Forelimb muscle (tissue), 1 donor: ENCODE measurements around the gene AKAP6. TPM values are rescaled to one million over a fixed set of nuclear protein-coding genes. Genes with fewer than 3 reads are reported as not detected.

Source experiments
- DNase-seq: peaks from one replicate; pipeline ENCODE4 v3.0.0-alpha.2; 2013; ENCODE audit warnings: low read depth
- polyA plus RNA-seq: library from polyadenylated mRNA; unstranded; fragments of 120-200 nt; gene quantifications from one replicate; pipeline ENCODE4 v1.2.1, GENCODE V29; 2013; ENCODE audit not compliant: insufficient read length

Gene AKAP6
- polyA plus RNA-seq, 1 donor = 64.6 TPM

DNA sequence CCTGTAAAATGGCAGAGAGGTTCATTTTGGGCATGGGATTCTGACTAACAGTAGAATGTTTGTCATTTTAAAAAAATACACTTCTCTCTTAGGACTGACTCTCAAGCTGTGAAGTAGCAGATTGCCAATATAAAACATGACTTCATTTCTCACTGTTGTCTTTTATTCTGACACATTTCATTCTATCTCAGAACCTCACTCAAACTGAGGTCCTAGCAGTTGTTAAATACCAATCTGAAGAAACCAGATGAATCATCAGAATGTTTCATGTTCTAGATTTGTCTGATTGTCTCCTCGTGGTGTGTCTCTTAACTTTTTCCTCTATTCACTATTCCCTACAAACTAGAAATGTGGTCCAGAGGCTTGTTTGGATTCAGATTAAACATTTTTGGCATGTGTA lies 333.1 kb downstream of the AKAP6 start:
- DNase-seq = no peak

DNA sequence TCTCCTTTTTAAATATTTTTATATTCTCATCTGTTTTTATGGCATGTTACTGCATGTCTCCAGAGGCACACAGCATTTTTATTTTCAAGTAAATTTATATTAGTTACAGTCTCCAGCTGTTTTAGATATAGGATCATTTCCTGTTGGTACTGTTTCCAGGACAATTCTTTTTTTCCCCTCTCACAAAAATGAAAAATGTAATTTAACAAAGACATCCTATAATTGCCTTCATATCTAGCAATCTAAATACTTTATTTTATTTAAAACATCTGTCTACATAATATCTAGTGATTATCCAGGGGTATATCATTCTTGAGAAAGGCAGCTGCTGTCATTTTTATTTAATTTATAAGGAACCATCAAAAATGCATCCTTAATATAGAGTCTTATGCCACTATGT lies 337.2 kb downstream of the AKAP6 start:
- DNase-seq = peak; percentile 74

GRCh38 chr14:32667287-32667686 lies 338.2 kb downstream of the AKAP6 start:
- no peak for DNase-seq

DNA sequence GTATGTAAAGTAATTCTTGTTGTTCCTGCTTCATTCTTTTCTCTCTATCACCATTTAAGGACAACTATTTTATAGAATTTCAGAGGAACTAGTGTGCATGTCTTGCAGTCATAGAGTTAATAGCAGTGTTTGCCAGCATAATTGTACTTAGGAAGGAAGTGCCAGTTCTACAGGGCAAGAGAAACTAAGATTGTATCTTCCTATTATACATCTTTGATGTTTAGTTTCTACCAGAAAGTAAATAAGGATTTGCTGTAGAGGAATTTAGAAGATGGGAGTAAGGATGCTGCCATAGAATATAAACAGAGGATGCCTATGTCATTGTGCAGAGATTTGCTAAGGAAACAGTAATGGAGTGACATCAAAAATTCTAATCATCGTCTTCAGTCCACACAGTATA lies 338.7 kb downstream of the AKAP6 start:
- no peak for DNase-seq

- no peak for DNase-seq
Observed at GRCh38 chr14:32669391-32669790, 340.3 kb downstream of the AKAP6 start.

DNA sequence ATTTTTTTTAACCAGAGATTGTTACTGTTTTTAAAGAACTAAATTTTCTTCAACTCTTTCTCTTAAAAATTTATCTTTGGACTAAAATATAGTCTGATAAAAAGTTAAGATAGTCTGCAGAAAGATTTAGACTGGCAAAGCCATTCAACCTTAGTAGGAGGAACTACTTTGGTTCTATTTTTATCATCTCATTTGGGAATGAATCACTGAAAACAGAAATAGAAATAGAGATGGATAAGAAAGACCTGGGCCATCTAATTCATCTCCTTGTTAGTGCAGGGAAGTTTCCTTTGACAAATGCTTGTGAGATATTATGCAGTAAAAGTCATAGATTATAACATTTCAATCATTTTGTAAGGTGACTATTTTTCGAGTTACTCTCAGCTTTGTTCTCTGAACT lies 346.3 kb downstream of the AKAP6 start:
- DNase-seq = no peak

DNA sequence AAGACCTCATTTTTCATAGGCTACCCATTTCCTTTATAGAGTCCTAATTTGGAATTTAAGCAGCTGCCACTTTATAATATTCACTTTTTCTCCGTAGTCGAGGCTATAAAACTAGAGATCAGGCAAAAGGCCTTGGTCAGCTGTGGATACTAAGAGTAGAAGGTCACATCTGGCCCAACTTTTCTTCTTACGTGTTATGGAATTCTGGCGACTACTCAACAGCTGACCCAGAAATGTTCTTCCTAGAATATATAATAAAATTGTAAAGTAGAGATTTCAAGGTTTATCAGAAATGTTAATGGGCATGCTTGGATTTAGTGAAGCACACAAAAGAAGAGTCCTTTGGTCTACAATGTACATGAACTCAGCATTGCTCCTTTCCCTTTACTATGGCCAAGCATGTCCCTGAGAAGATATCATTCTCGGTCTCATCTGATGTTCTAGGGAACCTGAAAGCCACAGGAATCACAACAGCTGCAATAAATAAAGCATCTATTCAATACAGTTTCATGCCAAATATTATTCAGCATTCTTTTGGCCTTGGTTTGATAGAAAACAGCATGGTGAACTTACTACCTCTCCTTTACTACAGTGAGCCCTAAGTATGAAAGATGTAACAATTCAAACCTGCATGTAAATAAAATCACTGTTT lies 348.2 kb downstream of the AKAP6 start:
- DNase-seq = no peak

GRCh38 chr14:32678088-32678487 lies 349.0 kb downstream of the AKAP6 start:
- no peak for DNase-seq

DNA sequence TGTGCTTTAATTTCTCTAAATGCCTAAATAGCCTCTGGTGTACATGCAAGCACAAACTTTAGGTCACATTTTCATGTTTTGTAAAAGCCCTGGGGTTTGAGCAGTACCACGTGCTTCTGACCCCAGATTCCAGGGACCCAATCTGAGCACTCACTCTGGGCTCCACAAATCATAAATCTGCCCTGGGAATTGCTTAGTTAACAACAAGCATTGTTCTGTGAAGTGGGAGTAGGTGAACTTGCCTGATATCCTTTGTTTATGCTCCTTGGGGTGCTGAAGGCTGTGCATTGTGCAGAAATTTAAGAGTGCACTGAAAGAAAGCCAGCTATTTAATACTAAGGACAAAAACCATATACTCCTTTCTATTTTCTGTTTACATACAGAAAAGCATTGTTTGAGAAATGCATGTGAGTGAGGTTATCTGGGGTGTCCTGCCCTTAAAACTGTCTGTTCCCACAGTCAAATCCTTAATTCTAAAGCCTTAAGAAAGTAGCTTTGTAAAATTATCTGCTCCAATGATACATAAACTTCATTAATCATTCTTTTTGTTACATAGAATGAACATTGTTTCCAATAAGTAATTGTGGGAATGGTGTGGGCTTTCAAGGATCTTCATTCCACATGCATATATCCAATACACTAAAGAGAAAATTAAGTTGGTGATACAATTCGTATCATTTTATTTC lies 351.0 kb downstream of the AKAP6 start:
- DNase-seq = no peak

DNA sequence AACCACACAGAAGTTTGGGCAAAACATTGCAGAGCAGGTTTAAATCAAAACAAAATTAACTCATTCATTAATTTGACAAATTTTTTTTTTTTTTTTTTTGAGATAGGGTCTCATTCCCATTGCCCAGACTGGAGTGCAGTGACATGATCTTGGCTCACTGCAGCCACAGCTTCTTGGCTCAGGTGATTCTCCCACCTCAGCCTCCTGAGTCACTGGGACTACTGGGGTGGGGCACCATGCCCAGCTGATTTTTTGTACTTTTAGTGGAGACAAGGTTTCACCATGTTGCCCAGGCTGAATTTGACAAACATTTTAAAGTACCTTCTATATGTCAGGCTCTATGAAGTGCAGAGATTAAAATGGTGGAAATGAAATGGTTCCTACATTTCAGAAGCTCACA lies 352.5 kb downstream of the AKAP6 start:
- no peak for DNase-seq

DNA sequence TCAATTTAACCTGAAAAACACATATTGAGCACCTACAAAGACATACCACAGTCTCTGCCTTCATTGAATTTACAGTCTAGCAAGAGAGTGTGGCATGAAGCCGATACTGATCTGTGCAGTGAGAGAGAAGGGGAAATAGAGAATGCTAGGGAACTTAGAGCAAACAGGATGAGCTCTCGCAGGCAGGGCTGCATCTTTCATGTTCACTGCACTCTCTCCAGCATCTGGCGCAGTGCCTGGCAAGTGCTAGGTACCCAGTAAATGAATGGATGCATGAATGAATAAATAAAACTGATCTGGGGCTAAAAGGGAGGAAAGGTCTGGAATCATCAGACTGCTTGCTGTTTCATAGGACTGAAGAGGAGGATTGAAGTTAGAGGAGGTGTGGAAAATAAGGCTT lies 353.1 kb downstream of the AKAP6 start:
- no peak for DNase-seq

GRCh38 chr14:32683679-32684078 lies 354.6 kb downstream of the AKAP6 start:
- DNase-seq = no peak

DNA sequence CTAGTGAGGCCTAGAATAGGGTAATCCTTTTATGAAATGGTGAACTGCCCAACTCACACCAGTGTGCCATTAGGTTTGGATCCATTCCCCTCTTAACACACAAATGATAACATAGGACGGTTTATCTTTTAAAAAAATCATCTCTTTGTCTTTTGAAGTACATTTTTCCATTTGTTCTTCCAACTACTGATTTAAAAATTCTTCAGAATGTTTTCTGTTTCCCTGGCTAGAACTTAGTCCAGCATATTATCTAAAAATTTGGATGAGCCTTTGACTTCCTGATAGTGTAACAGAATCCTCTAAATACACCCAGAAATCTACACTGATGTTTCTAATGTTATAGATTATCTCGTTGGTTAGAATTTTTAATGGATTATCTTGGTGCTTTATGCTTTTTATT lies 359.8 kb downstream of the AKAP6 start:
- DNase-seq = no peak

DNA sequence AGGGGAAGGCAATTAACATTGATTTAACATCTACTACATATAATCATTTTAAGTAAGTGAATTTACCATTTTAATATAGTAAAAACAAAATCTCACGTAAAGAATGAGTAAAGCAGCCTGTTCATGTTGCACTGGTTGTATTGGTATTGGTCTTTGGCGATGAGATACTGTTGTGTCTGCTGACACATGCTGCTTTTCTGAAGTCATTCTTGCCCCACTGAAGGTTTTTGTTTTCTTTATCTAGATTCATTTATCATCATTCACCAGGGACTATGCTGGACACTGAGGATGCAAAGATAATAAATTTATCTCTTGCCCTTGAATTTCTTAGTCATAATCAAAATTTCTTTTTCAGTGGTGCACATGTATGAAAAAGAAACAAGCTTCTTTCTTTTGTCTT lies 363.3 kb downstream of the AKAP6 start:
- DNase-seq = no peak

GRCh38 chr14:32693114-32693513 lies 364.0 kb downstream of the AKAP6 start:
- DNase-seq = no peak

- DNase-seq = no peak
Observed at GRCh38 chr14:32694795-32695449, 365.8 kb downstream of the AKAP6 start.

DNA sequence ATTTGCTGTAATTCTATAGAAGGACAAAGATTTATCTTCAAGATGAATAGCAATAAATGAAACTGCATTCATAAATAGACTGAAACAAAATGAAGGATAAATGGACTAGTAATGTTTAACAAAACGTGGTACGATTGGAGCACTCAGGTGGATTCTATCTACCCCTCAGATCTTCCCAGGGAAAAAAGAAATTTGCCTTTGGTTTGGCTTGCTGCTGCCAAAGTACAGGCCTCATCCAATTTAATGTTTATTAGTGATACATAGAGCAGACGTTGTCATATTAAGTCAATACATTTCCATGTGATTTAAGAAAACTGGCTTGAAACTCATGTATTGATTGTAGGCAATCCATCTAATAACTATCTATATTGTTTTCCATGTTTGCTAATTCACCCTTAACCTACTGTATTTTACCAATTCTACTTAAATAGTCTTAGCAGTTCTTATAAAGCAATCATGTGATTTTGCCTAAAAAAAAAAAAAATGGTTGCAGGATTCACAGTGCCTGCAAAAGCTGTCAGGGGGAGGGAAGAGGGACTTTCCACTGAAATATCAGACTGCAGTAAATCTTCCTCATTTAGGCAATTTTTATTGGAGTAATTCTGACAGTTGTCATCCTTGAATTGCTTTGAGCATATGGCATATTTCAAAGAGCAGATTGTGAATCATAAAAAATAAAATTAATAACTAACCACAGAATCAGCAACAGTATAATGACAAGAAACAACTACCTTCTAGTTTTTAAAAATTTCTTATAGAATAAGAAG lies 367.4 kb downstream of the AKAP6 start:
- DNase-seq = no peak

GRCh38 chr14:32697114-32697513 lies 368.0 kb downstream of the AKAP6 start:
- DNase-seq = no peak

GRCh38 chr14:32697704-32698103 lies 368.6 kb downstream of the AKAP6 start:
- no peak for DNase-seq

GRCh38 chr14:32698831-32699230 lies 369.7 kb downstream of the AKAP6 start:
- DNase-seq = no peak

GRCh38 chr14:32701475-32701874 lies 372.4 kb downstream of the AKAP6 start:
- DNase-seq = no peak

DNA sequence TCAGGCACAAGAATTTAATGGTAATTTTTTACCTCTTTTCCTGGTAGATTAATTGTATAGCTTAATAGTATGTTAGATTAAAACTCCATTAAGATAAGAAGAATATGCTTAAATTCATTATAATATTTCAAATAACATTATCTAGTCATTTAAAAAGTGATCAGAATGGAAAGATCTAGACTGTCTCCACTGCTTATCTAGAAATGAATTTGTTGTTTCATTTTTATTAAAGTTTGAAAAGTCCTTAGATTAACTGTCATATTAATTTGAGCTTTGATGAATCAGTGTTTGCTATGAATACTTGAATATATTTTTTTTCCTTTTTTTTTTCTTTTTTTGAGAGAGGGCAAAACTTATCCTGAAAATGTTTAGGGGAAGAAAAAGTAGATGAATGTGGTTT lies 373.0 kb downstream of the AKAP6 start:
- no peak for DNase-seq
